GM19240 (cell line): ENCODE measurements around the gene ALDH1A3.

Experiments used
- DNase-seq: peaks from one replicate; pipeline ENCODE4 v3.0.0; 2011; ENCODE audit warnings: low spot score; ENCODE audit not compliant: insufficient read length

The ALDH1A3 gene

DNA sequence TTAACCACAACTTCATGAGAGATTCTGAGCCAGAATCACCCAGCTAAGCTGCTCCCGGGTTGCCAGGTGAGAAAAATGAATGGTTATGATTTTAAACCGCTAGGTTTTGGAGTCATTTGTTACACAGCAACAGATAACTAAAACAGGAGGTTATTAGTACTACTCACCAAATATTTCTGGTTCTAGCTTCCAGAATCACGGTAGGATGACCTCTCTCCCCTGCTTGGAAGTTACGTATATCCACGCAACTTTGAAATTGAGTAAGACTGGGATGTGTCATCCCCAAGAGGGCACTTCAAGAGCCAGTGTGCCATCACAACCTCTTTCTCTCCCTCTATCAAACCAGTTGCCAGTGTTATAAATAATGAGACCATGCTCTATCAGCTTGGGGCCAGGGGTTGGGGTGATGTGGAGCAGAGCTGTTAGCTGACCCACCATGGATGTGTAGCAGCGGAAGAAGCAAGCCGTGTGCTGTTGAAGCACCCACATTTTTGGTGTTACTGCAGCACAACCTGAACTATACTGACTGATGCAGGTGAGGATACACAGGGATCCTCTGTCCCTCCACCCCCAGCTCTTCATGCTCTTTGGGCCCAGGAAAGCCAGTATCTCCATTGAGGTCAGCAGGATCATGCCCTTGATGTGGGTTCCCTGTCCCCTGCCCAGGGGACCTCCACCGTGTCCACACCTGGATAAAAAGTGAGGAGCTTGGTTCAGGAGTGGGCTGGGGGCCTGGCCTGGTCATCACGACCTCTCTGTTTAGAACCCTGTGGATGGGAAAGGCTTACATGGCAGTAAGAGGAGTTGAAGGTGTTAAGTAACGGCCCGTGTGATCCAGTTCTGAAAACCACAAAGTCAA, 19.4 kb upstream of the ALDH1A3 start:
- no peak for DNase-seq

DNA sequence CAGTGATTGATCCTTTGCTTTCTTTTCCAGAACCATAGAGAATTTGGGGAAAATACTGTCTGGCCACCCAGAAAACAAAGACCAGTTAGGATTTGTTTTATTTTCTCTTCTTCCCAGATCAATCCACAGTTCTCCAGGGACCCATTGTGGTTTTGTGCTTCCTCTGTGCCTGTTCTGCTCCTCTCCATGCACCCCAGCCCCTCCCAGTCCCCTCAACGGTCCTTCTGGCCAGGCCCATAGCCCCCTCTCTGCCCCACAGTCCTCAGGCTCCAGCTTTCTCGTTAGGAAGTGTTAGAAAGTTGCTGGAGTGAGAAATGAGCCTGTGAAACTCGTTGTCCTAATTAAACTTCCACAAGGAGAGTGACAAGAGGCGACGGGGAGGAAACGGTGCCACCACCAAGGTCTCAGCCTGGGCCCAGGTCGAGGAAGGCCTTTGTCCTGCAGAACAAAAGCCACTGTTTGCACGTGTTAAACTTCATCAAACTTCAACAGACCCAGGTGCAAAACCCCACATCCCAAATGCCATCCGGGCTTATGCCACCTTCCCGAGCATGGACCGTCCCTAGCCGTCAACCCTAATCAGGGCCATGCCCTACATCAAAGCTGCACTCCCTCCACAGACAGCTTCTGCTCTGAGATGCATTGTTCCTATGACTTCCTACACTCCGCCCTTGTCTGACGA, 18.7 kb upstream of the ALDH1A3 start:
- no peak for DNase-seq

GRCh38 chr15:100861511-100861991, 18.1 kb upstream of the ALDH1A3 start:
- no peak for DNase-seq

DNA sequence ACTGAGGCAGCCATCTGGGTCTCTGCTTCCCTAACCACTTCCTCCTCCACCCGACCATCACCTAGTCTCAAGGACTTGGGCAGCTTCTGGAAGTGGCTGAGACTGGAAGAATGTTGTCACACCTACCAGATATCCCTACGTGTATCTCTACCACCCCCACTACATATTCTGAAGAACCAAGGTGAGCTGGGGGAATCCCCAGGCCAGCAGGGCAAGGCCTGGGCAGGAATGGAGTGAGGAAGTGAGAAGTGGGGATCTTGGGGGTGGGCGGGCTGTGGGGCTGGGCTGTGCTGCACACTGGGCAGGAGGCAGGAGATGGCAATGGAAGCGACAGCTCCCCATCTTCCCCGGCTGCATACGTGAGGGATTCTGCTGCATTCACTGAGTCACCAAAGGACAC, 17.5 kb upstream of the ALDH1A3 start:
- DNase-seq = no peak

- no peak for DNase-seq
Observed at GRCh38 chr15:100863075-100863795, 16.4 kb upstream of the ALDH1A3 start.

DNA sequence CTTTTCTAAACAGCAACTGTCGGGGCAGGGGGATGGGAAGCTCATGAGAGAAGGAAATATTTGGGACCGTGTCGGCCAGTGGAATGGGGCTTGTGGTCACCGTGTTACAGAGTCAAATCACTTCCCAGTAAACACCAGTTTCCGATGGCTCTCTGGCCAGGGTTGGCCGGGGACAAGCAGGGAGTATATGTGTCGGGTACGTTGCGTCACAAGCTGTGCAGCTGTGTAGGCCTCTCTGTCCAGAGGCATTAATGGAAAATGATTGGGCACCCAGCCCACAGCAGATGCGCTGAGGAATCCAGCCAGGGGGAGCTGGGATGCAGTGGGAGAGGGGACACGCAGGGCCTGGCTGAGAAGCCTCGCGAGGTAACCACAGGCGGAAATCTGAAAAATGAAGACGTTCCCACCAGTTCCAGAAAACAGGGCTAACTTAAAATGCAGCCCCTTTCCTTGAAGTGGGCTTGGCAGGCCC, 15.8 kb upstream of the ALDH1A3 start:
- DNase-seq = no peak

DNA sequence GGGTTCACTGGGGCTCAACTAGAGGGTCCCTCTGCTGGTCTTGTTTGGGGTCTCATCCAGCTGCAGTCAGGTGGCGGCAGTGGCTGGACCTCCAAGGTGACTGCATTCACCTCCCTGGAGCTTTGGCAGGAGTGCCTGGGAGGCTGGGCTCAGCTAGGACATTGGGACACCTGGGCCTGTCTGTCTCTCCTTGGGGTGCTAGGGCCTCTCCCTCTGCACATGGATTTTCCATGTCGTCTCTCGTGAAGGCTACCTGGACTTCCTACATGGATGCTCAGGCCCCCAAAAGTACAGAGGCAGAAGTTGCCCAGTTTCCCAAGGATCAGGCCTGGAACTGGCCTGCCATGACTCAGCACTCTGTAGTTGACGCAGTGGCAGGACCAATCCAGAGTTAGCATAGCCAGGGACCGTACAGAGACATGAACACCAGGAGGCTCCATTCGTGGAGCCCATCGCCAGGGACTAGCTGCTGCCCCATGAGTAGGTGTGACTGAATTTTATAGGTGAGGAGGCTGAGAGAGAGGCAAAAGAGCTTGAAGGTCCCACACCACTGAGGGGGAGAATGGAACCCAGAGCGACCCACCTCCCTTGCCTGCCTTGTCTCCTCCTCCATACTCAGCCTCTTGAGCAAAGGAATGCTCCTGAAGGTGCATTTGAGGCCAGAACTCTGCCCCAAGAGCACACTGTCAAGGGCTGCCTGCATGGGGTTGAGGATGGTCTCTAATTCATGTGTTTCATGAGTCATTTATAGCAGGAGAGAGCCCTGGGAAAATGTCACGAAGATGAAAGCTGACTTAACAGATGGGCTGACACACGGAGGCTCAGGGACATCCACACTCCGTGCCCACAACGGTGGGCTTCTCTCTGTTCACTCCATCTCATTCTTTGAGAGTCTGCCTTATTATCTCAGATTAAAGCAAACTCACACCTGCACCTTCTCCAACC, 13.0 kb upstream of the ALDH1A3 start:
- DNase-seq = no peak

DNA sequence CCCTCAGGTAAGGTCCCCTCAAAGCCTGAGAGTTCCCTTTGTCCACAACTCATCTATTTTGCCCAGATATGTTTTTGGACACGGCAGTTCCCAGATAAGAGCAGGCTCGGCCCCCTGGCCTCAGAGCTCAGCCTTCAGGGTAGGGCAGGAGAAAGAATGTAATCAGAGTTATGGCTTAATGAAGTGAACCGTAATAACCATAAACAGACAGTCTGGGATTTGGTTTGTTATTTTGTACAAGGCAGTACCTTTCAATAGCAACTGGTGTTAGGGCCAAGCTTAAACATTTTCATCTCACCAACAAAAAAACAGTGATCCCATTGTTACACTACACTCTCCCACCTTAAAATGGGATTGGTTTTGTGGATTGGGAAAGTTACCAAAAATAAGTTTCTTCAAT, 12.2 kb upstream of the ALDH1A3 start:
- no peak for DNase-seq

DNA sequence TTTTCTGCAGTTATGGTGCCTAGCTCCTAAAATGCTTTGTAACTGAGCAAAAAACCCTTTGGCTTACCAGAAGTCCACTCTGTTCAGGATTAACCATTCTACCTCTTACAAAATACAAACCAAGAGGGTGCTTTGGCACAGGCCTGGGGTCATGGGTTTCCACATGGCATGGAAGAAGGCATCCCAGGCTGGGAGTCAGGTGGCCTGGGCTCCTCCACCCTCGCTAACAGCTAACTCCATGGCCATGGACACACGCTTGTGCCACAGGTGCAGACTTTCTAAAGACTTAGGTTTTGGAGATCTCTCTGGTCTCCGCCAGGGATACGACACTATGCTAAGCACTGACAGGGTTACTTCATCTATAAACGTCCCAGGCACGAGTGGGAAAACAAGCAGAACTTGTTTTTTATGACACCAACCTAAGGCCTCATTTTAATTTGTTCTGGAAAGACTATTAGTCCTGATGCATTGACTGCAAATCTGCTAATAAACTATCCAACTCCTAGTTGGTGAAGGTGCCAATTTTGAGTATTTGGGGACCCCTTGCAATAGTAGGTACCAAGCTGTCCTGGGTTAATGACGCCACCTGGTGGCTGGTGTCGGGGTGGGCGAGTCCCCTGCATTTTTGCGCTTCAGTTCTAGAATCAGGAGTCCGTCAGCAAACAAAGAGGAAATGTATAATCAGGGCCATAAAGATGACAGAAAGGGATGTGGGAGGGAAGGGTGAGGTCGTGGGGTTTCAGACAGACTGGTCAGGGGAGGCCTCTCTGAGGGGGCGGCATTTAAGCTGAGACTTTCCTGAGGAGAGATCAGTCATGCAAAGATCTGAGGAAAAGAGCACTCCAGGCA, 10.3 kb upstream of the ALDH1A3 start:
- DNase-seq = no peak

GRCh38 chr15:100873029-100873677, 6.5 kb upstream of the ALDH1A3 start:
- peak; percentile 67 for DNase-seq

- no peak for DNase-seq
Observed at GRCh38 chr15:100875495-100875894, 4.1 kb upstream of the ALDH1A3 start.

- no peak for DNase-seq
Observed at GRCh38 chr15:100875976-100876375, 3.7 kb upstream of the ALDH1A3 start.

DNA sequence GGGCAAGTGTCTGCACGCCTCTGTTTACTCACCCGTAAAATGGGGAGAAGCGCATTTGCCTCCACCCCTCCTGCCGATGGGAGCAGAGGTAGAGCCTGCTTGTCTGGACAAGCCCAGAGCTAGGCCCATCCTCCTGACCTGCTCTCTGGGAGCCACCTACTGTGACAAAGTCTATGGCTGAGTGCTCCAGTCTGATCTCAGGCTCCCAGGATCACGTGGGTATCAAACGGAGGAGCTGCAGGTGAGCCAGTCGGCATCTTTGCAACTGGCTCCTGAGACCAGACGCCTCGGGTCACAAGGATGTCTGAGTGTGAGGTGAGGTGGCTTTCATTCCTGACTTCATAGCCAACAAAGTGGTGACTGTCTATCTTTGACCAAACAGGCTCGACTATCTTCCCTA, 2.1 kb upstream of the ALDH1A3 start:
- no peak for DNase-seq

- DNase-seq = no peak
Observed at GRCh38 chr15:100878130-100878529, 1.5 kb upstream of the ALDH1A3 start.

DNA sequence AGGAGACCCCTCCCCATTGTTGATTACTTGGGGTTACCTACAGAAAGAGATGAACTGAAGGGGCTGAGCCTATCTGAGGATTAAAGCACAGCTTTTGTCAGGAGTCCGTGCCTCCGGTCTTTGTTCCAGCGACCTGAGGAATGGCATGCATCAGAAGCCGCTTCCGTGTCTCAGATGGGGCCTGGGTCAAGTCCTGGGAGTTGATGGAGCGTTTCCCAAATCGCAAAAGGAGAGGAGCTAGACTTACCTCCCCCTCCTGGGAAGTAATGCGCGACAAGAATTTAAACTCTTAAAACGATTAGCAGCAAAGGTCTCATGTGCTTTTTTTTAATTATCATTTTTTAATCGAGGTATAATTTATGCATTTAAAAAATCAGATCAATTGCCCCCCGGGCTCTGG, 983 bp upstream of the ALDH1A3 start:
- DNase-seq = no peak

DNA sequence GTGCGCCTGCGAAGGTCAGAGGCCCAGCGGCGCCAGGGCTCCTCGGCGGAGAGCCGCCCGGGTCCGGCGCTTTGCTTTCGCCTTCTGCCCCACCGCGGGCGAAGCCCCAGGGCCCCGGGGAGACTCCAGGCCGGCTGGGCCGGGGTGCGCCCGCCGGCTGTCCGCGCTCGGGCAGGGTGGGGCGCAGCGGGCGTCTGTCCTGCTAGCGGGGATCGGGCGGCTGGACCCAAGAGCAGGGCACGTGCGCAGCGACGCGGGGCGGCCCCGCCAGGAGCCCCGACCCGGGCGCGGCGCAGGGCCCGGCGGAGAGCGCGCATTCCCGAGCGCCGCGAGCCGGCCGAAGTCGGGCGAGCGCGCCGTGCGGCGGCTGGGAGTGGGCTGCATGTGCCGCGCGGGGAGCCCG, 569 bp upstream of the ALDH1A3 start:
- DNase-seq = no peak

GRCh38 chr15:100880139-100880896, 687 bp downstream of the ALDH1A3 start:
- DNase-seq = no peak

GRCh38 chr15:100880897-100881242, 1.2 kb downstream of the ALDH1A3 start:
- DNase-seq = no peak
